HG03354 (cell line): Measurements from ENCODE around the gene SPACA7.
"Not testable (repeated sequence)": the region's sequence is repeated elsewhere in the genome, so short reads cannot be mapped to it uniquely, and the experiment has no call there.

Experiments
- ATAC-seq: cut with Tn5 transposase; IDR thresholded peaks from one replicate; pipeline ENCODE4 v1.9.1; 2021; ENCODE audit warnings: mild to moderate bottlenecking; ENCODE audit not compliant: unreplicated experiment, poor library complexity, severe bottlenecking

Gene SPACA7

GRCh38 chr13:112398347-112398746 is 22.2 kb downstream of the SPACA7 start:
- not testable (repeated sequence) for ATAC-seq

GRCh38 chr13:112409828-112410227 is 33.7 kb downstream of the SPACA7 start:
- ATAC-seq: not testable (repeated sequence)

GRCh38 chr13:112416647-112417046 is 40.5 kb downstream of the SPACA7 start:
- ATAC-seq: no peak

- no peak for ATAC-seq
Measured at GRCh38 chr13:112417079-112417478, 40.9 kb downstream of the SPACA7 start.

- ATAC-seq: no peak
Measured at GRCh38 chr13:112424098-112424497, 47.9 kb downstream of the SPACA7 start.

GRCh38 chr13:112428704-112429103 is 52.5 kb downstream of the SPACA7 start:
- ATAC-seq: no peak

GRCh38 chr13:112431734-112432133 is 55.6 kb downstream of the SPACA7 start:
- no peak for ATAC-seq

GRCh38 chr13:112432734-112433133 is 56.6 kb downstream of the SPACA7 start:
- not testable (repeated sequence) for ATAC-seq

GRCh38 chr13:112433517-112433916 is 57.4 kb downstream of the SPACA7 start:
- not testable (repeated sequence) for ATAC-seq

- ATAC-seq: no peak
Measured at GRCh38 chr13:112434032-112434431, 57.9 kb downstream of the SPACA7 start.

- ATAC-seq: no peak
Measured at GRCh38 chr13:112434937-112435523, 58.9 kb downstream of the SPACA7 start.

- ATAC-seq: no peak
Measured at GRCh38 chr13:112435973-112436372, 59.8 kb downstream of the SPACA7 start.

GRCh38 chr13:112438094-112438493 is 61.9 kb downstream of the SPACA7 start:
- no peak for ATAC-seq

- no peak for ATAC-seq
Measured at GRCh38 chr13:112438515-112438914, 62.4 kb downstream of the SPACA7 start.

GRCh38 chr13:112441226-112441625 is 65.1 kb downstream of the SPACA7 start:
- no peak for ATAC-seq

- ATAC-seq: no peak
Measured at GRCh38 chr13:112441779-112442310, 65.7 kb downstream of the SPACA7 start.

- ATAC-seq: no peak
Measured at GRCh38 chr13:112442483-112443090, 66.4 kb downstream of the SPACA7 start.

- no peak for ATAC-seq
Measured at GRCh38 chr13:112443191-112443994, 67.2 kb downstream of the SPACA7 start.

- peak; percentile 69 for ATAC-seq
Measured at GRCh38 chr13:112443995-112444311, 67.8 kb downstream of the SPACA7 start.

GRCh38 chr13:112444416-112445399 is 68.6 kb downstream of the SPACA7 start:
- ATAC-seq: no peak
